Sigmoid colon (tissue), 7 donors: ENCODE results near the gene WNK2. TPM values are rescaled to one million over a fixed set of nuclear protein-coding genes. Genes with fewer than 3 reads are reported as not detected.
A peak's percentile ranks its signal among the peaks of the same experiment; 100 is the strongest.

Experiments used
- DNase-seq: peaks from one replicate; pipeline ENCODE4 v3.0.0-alpha.2; 2019
- H3K27ac ChIP-seq, 4 donors: fragments of 200-600 bp; sonication (generic); one replicate each; pipeline ENCODE4 v1.5.1; 2016 to 2019; ENCODE audit warnings: mild to moderate bottlenecking in 1 of 4
- H3K27me3 ChIP-seq, 3 donors: fragments of 200-600 bp; sonication (generic); one replicate each; pipeline ENCODE4 v1.5.1; 2019; ENCODE audit warnings: mild to moderate bottlenecking in 1 of 3
- H3K36me3 ChIP-seq, 4 donors: fragments of 200-600 bp; sonication (generic); one replicate each; pipeline ENCODE4 v1.5.1; 2016 to 2019
- H3K4me1 ChIP-seq, 4 donors: fragments of 200-600 bp; sonication (generic); one replicate each; pipeline ENCODE4 v1.5.1; 2017 to 2019
- H3K4me3 ChIP-seq, 4 donors: fragments of 200-600 bp; sonication (generic); one replicate each; pipeline ENCODE4 v1.5.1; 2017 to 2019; ENCODE audit warnings: mild to moderate bottlenecking in 2 of 4, moderate library complexity in 1 of 4
- H3K9me3 ChIP-seq, 4 donors: fragments of 200-600 bp in 3 of 4; sonication (generic) in 3 of 4; one replicate each; pipeline versions ENCODE4 v1.5.1 to v1.6.1; 2013 to 2019
- CTCF ChIP-seq, 4 experiments: fragments of 450-650 bp in 3 of 4; fragments of 200-600 bp in 1 of 4; IDR thresholded peaks; one replicate each; pipeline ENCODE4 v1.5.1; 2016 to 2019; ENCODE audit warnings: antibody characterized with exemption in 4 of 4, mild to moderate bottlenecking in 3 of 4, moderate library complexity in 2 of 4
- EP300 ChIP-seq, 4 donors: sonication (generic); formaldehyde crosslinking; IDR thresholded peaks; one replicate each; pipeline ENCODE4 v1.6.1; 2017; ENCODE audit warnings: antibody characterized with exemption in 4 of 4
- POLR2A ChIP-seq, 2 donors: fragments of 450-650 bp; IDR thresholded peaks; one replicate each; pipeline ENCODE4 v1.6.1; 2016; ENCODE audit warnings: antibody characterized with exemption in 2 of 2, mild to moderate bottlenecking in 2 of 2, moderate library complexity in 2 of 2
- POLR2AphosphoS5 ChIP-seq, 4 donors: sonication (generic); formaldehyde crosslinking; IDR thresholded peaks; one replicate each; pipeline ENCODE4 v1.6.1; 2017; ENCODE audit warnings: antibody characterized with exemption in 4 of 4
- WGBS, 2 donors: extraction: QIAGEN DNeasy Blood & Tissue Kit; methylation state at CpG; one replicate each; pipeline ENCODE4 v1.1.7; 2013; 5-methylcytosine and 5-hydroxymethylcytosine counted together
- intact Hi-C: fragments of 100-400 bp; cut with DNase I; formaldehyde crosslinking; loops from one replicate; pipeline ENCODE4 v1.15.1; 2023
- polyA plus RNA-seq, 3 donors: library from polyadenylated mRNA; stranded (reverse); fragments of 200-250 nt; gene quantifications; one replicate each; pipeline ENCODE4 v1.2.3, GENCODE V29; 2013
- total RNA-seq, 4 donors: library from RNA; depleted of rRNA; stranded (reverse); fragments of >200 nt; gene quantifications; one replicate each; pipeline ENCODE4 v1.1.0, GENCODE V29; 2016
- donor health status: healthy with polysubstance abuse.
- donor health status: Bipolar disorder and iron deficiency.
- donor health status: healthy.

Gene WNK2
- total and polyA plus RNA-seq, 7 donors: 12.6 to 95.8 (median 20.0) TPM

- H3K27me3 ChIP-seq: no peaks in the 10 kb centered on the region
- intact Hi-C loops: no loop called here
- peak; percentile 50 for DNase-seq
- WGBS, 2 donors: 84 to 91% methylated on average over 22 of the region's 22 CpGs
- TF ChIP-seq CTCF (IDR thresholded peaks at IDR 0.05) (no peak), POLR2AphosphoS5 (IDR thresholded peaks at IDR 0.05) (no peak), EP300 (IDR thresholded peaks at IDR 0.05) (no peak), POLR2A (IDR thresholded peaks at IDR 0.05) (no peak)
- H3K27ac ChIP-seq: no peak overlapping the region
- H3K9me3 ChIP-seq: no peaks in the 10 kb centered on the region
- no peak overlapping the region for H3K4me3 ChIP-seq
- H3K36me3 ChIP-seq: peaks cover 0 to 80% (median 4%) of the 10 kb centered on the region in 4 donors
- peaks cover 0 to 8% (median 0%) of the 10 kb centered on the region in 4 donors for H3K4me1 ChIP-seq
Observed at GRCh38 chr9:93256878-93257807, 73.2 kb downstream of the WNK2 start.

- Histone ChIP-seq H3K36me3 (peaks cover 0 to 86% (median 10%) of the 10 kb centered on the region in 4 donors), H3K27me3 (no peaks in the 10 kb centered on the region), H3K9me3 (no peaks in the 10 kb centered on the region), H3K27ac (no peak overlapping the region), H3K4me3 (no peak overlapping the region), H3K4me1 (peaks cover 0 to 2% (median 0%) of the 10 kb centered on the region in 4 donors)
- TF ChIP-seq CTCF (IDR thresholded peaks at IDR 0.05) (no peak), POLR2A (IDR thresholded peaks at IDR 0.05) (no peak), POLR2AphosphoS5 (IDR thresholded peaks at IDR 0.05) (no peak), EP300 (IDR thresholded peaks at IDR 0.05) (no peak)
- intact Hi-C loops: no loop called here
- DNase-seq: peak; percentile 47
- WGBS, 2 donors: 80 to 88% methylated on average over 12 of the region's 12 CpGs
Observed at GRCh38 chr9:93257808-93258331, 73.9 kb downstream of the WNK2 start.

GRCh38 chr9:93258419-93258817 lies 74.5 kb downstream of the WNK2 start:
- Histone ChIP-seq H3K4me1 (no peaks in the 10 kb centered on the region), H3K9me3 (no peaks in the 10 kb centered on the region), H3K27ac (no peak overlapping the region), H3K4me3 (no peak overlapping the region), H3K27me3 (no peaks in the 10 kb centered on the region), H3K36me3 (peaks cover 0 to 85% (median 10%) of the 10 kb centered on the region in 4 donors)
- WGBS, 2 donors: 91 to 93% methylated on average over 4 of the region's 4 CpGs
- peak; percentile 30 for DNase-seq
- intact Hi-C loops: no loop called here
- TF ChIP-seq POLR2AphosphoS5 (IDR thresholded peaks at IDR 0.05): no peak
- TF ChIP-seq POLR2A (IDR thresholded peaks at IDR 0.05): no peak
- TF ChIP-seq CTCF (IDR thresholded peaks at IDR 0.05): no peak
- no peak for TF ChIP-seq EP300 (IDR thresholded peaks at IDR 0.05)

- DNase-seq: peak; percentile 44
- Histone ChIP-seq H3K9me3 (no peaks in the 10 kb centered on the region), H3K4me3 (no peak overlapping the region), H3K36me3 (peaks cover 0 to 85% (median 11%) of the 10 kb centered on the region in 4 donors), H3K27me3 (no peaks in the 10 kb centered on the region), H3K27ac (no peak overlapping the region), H3K4me1 (no peaks in the 10 kb centered on the region)
- intact Hi-C loops: no loop called here
- TF ChIP-seq EP300 (IDR thresholded peaks at IDR 0.05) (no peak), POLR2A (IDR thresholded peaks at IDR 0.05) (no peak), CTCF (IDR thresholded peaks at IDR 0.05) (no peak), POLR2AphosphoS5 (IDR thresholded peaks at IDR 0.05) (no peak)
- WGBS, 2 donors: 81 to 92% methylated on average over 33 of the region's 33 CpGs
Observed at GRCh38 chr9:93258818-93259489, 75.0 kb downstream of the WNK2 start.
